Measurements from ENCODE around the gene GALNT10. TPM values are rescaled to one million over a fixed set of nuclear protein-coding genes. Genes with fewer than 3 reads are reported as not detected.

GALNT10 gene
- polyA plus RNA-seq, 1 experiment: 93.1 TPM

DNA sequence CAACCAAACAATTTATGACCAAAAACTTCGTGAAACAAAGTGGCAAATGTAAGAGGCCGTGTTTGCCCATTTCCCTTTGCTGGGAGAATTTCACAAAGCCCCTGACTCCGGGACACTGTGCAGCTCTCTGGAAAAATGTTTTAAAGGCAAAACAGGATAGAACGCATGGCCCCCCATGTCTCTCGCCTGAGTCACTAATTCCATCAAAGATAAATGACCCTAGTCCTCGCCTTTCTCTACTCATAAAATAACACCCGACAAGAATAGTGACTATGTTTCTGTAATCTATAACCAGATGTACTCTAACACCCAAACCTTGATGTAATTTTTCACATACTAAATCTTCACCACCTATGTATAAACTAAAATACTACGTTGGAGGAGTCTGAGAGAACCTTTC lies 199.6 kb downstream of the GALNT10 start:
- no peak overlapping the region for H3K4me3 ChIP-seq (ENCODE audit: low read depth, low read length)
- no peak for TF ChIP-seq CTCF (IDR thresholded peaks at IDR 0.05; ENCODE audit: low read depth, low read length)
- ChIA-PET CTCF (interaction anchor here (0.7 to 1.0 kb wide), 2 partner anchors 15 to 16 kb away, joined by 3 to 8 read pairs; no protein-coding TSS in a partner anchor), POLR2A (no interaction called here)
- DNase-seq (ENCODE audit: low read depth, low spot score): no peak
- H3K27me3 ChIP-seq (ENCODE audit: control insufficient read depth, insufficient read depth, low read length): no peaks in the 10 kb centered on the region
- peak overlapping the region; percentile 42 for H3K27ac ChIP-seq (ENCODE audit: low read depth, low read length)
- H3K9me3 ChIP-seq (ENCODE audit: control insufficient read depth, insufficient read depth, low read length): no peaks in the 10 kb centered on the region

- TF ChIP-seq CTCF (IDR thresholded peaks at IDR 0.05; ENCODE audit: low read depth, low read length): no peak
- ChIA-PET POLR2A (no interaction called here), CTCF (interaction anchor here (0.7 kb wide), 1 partner anchor 14 kb away, joined by 3 read pairs; no protein-coding TSS in a partner anchor)
- no peaks in the 10 kb centered on the region for H3K9me3 ChIP-seq (ENCODE audit: control insufficient read depth, insufficient read depth, low read length)
- DNase-seq (ENCODE audit: low read depth, low spot score): no peak
- no peak overlapping the region for H3K27ac ChIP-seq (ENCODE audit: low read depth, low read length)
- no peak overlapping the region for H3K4me3 ChIP-seq (ENCODE audit: low read depth, low read length)
- H3K27me3 ChIP-seq (ENCODE audit: control insufficient read depth, insufficient read depth, low read length): no peaks in the 10 kb centered on the region
Observed at GRCh38 chr5:154390746-154391359, 200.3 kb downstream of the GALNT10 start.

DNA sequence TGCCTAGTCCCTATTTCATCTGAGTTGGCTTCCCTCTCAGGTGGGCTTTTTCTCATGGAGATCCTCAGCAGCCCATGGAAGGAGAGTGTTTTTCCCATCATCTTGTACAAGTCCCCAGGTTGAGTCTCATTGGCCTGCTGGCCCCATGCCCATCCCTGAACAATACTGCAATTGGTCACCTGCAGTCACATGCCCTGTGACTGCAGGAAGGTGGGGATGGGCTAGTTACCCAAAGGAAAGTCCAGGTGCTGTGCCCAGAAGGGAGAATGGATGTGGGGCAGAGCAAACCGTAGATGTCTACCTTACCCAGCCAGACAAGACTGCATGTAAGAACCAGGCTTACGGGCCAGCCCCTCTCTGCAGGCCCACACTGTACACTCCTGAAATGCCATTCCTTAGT lies 201.3 kb downstream of the GALNT10 start:
- ChIA-PET CTCF (no interaction called here), POLR2A (no interaction called here)
- H3K9me3 ChIP-seq (ENCODE audit: control insufficient read depth, insufficient read depth, low read length): no peaks in the 10 kb centered on the region

DNA sequence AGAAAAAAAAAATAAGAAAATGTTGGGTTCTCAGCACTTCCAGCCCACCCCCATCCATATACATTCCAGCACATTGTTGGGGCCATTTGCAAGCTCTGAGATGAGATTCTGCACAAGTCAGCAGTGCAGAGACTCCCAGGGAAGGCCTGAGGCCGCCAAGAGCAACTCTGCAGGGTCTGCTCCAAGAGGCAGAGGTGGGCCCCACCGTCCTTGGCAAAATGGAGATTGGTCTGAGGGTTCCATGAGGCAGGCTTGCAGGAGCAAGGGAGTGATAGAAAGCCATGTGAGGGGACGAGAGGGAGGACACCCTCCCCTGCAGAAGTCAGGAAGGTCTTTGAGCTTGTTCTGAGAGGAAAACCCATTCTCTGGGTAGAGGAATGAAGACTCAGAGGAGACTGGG lies 203.3 kb downstream of the GALNT10 start:
- POLR2A ChIA-PET: no interaction called here
- CTCF ChIA-PET: interaction anchor here (1.2 kb wide), 1 partner anchor 11 kb away, joined by 4 read pairs; no protein-coding TSS in a partner anchor
- Histone ChIP-seq H3K27ac (ENCODE audit: low read depth, low read length) (no peak overlapping the region), H3K27me3 (ENCODE audit: control insufficient read depth, insufficient read depth, low read length) (no peaks in the 10 kb centered on the region), H3K9me3 (ENCODE audit: control insufficient read depth, insufficient read depth, low read length) (no peaks in the 10 kb centered on the region), H3K4me3 (ENCODE audit: low read depth, low read length) (no peak overlapping the region)
- no peak for DNase-seq (ENCODE audit: low read depth, low spot score)
- TF ChIP-seq CTCF (IDR thresholded peaks at IDR 0.05; ENCODE audit: low read depth, low read length): no peak

More for the DNA sequence above, 201.3 kb downstream of the GALNT10 start:
- no peak for TF ChIP-seq CTCF (IDR thresholded peaks at IDR 0.05; ENCODE audit: low read depth, low read length)
- H3K27ac ChIP-seq (ENCODE audit: low read depth, low read length): no peak overlapping the region
- no peaks in the 10 kb centered on the region for H3K27me3 ChIP-seq (ENCODE audit: control insufficient read depth, insufficient read depth, low read length)
- DNase-seq (ENCODE audit: low read depth, low spot score): no peak
- H3K4me3 ChIP-seq (ENCODE audit: low read depth, low read length): no peak overlapping the region

DNA sequence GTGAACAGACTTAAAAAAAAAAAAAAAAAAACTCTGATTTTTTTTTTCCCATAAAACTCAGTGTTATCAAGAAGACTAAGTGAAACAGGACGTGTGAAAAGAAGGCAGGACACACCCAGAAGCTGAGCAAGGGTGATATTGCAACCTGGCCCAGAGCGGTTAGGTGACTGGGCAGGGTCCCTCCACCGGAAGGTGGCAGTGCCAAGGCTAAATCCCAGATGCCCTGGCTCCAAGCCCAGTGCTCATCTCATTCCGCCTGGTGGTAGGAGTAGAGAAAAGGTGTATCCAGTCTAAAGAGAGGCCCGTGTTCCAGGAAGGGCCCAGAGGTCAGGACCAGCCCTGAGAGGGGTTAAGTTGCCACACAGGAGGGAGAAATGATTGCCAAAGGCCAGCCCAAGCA lies 203.8 kb downstream of the GALNT10 start:
- no peak for DNase-seq (ENCODE audit: low read depth, low spot score)
- POLR2A ChIA-PET: no interaction called here
- Histone ChIP-seq H3K9me3 (ENCODE audit: control insufficient read depth, insufficient read depth, low read length) (no peaks in the 10 kb centered on the region), H3K27me3 (ENCODE audit: control insufficient read depth, insufficient read depth, low read length) (no peaks in the 10 kb centered on the region), H3K27ac (ENCODE audit: low read depth, low read length) (no peak overlapping the region), H3K4me3 (ENCODE audit: low read depth, low read length) (no peak overlapping the region)
- CTCF ChIA-PET: interaction anchor here (1.2 kb wide), 1 partner anchor 11 kb away, joined by 4 read pairs; no protein-coding TSS in a partner anchor
- no peak for TF ChIP-seq CTCF (IDR thresholded peaks at IDR 0.05; ENCODE audit: low read depth, low read length)
